ENCODE measurements around the gene UBE2J2.

DNA sequence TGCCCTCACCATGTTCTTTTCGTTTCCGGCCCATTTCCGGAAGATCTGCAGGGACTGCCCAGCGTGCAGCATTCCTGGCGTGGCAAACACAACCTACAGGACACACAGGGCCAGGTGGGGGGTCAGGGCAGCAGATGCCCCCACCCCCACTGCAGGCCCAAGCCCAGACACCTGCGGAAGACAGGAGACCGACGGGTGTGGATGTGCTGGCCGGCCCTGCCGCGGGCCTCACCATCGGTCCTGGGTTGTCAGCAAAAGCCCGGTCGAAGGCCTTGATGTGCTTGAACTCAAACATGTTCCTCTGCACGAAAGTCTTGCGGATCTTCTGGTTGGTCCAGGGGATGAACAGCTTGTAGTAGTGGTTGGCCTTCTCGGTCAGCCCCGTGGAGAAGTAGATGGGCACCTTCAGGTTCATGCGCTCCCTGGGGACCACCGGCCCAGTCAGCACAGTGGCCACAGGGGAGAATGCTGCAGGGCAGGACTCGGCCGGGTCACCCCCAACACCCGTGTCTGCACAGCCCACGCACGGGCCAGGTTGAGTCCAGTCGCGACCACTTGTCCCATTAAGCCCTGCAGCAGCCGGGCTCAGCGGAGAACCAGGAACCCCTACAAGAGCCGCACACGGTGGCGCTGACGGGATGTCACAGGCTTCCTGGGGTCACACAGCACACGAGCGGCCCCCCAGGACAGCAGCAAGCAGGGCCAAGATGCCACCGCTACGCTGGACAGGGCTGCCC, 40.0 kb upstream of the UBE2J2 start:
- TF ChIP-seq, protein P1, sequence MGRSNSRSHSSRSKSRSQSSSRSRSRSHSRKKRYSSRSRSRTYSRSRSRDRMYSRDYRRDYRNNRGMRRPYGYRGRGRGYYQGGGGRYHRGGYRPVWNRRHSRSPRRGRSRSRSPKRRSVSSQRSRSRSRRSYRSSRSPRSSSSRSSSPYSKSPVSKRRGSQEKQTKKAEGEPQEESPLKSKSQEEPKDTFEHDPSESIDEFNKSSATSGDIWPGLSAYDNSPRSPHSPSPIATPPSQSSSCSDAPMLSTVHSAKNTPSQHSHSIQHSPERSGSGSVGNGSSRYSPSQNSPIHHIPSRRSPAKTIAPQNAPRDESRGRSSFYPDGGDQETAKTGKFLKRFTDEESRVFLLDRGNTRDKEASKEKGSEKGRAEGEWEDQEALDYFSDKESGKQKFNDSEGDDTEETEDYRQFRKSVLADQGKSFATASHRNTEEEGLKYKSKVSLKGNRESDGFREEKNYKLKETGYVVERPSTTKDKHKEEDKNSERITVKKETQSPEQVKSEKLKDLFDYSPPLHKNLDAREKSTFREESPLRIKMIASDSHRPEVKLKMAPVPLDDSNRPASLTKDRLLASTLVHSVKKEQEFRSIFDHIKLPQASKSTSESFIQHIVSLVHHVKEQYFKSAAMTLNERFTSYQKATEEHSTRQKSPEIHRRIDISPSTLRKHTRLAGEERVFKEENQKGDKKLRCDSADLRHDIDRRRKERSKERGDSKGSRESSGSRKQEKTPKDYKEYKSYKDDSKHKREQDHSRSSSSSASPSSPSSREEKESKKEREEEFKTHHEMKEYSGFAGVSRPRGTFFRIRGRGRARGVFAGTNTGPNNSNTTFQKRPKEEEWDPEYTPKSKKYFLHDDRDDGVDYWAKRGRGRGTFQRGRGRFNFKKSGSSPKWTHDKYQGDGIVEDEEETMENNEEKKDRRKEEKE (IDR thresholded peaks at IDR 0.05): no peak
- TF ChIP-seq KDM1A (CRISPR knock-in tag; IDR thresholded peaks at IDR 0.05) (no peak), MAZ (IDR thresholded peaks at IDR 0.05; ENCODE audit: borderline replicate concordance, low read depth, low read length) (no peak), MAZ (CRISPR knock-in tag; IDR thresholded peaks at IDR 0.05; ENCODE audit: low read depth) (no peak), TARDBP (CRISPR knock-in tag; IDR thresholded peaks at IDR 0.05) (no peak), SIN3A (IDR thresholded peaks at IDR 0.05; ENCODE audit: borderline replicate concordance, low read depth, low read length) (no peak), ZNF253 (CRISPR knock-in tag; IDR thresholded peaks at IDR 0.05; ENCODE audit: borderline replicate concordance) (no peak), KDM6A (CRISPR knock-in tag; IDR thresholded peaks at IDR 0.05; ENCODE audit: low read depth) (no peak), POLR2AphosphoS5 (IDR thresholded peaks at IDR 0.05; ENCODE audit: low read depth, low read length) (no peak), POLR2A (IDR thresholded peaks at IDR 0.05; ENCODE audit: insufficient read depth in 1 of 2, low read depth in 2 of 2, low read length in 2 of 2) (no peak), CCAR2 (optimal IDR thresholded peaks at IDR 0.05; ENCODE audit: low read depth, low read length) (no peak)
- TF ChIP-seq, protein P2, sequence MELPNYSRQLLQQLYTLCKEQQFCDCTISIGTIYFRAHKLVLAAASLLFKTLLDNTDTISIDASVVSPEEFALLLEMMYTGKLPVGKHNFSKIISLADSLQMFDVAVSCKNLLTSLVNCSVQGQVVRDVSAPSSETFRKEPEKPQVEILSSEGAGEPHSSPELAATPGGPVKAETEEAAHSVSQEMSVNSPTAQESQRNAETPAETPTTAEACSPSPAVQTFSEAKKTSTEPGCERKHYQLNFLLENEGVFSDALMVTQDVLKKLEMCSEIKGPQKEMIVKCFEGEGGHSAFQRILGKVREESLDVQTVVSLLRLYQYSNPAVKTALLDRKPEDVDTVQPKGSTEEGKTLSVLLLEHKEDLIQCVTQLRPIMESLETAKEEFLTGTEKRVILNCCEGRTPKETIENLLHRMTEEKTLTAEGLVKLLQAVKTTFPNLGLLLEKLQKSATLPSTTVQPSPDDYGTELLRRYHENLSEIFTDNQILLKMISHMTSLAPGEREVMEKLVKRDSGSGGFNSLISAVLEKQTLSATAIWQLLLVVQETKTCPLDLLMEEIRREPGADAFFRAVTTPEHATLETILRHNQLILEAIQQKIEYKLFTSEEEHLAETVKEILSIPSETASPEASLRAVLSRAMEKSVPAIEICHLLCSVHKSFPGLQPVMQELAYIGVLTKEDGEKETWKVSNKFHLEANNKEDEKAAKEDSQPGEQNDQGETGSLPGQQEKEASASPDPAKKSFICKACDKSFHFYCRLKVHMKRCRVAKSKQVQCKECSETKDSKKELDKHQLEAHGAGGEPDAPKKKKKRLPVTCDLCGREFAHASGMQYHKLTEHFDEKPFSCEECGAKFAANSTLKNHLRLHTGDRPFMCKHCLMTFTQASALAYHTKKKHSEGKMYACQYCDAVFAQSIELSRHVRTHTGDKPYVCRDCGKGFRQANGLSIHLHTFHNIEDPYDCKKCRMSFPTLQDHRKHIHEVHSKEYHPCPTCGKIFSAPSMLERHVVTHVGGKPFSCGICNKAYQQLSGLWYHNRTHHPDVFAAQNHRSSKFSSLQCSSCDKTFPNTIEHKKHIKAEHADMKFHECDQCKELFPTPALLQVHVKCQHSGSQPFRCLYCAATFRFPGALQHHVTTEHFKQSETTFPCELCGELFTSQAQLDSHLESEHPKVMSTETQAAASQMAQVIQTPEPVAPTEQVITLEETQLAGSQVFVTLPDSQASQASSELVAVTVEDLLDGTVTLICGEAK (IDR thresholded peaks at IDR 0.05): no peak
- TF ChIP-seq, protein P2 (CRISPR knock-in tag; IDR thresholded peaks at IDR 0.05): no peak
- TF ChIP-seq, protein P3, sequence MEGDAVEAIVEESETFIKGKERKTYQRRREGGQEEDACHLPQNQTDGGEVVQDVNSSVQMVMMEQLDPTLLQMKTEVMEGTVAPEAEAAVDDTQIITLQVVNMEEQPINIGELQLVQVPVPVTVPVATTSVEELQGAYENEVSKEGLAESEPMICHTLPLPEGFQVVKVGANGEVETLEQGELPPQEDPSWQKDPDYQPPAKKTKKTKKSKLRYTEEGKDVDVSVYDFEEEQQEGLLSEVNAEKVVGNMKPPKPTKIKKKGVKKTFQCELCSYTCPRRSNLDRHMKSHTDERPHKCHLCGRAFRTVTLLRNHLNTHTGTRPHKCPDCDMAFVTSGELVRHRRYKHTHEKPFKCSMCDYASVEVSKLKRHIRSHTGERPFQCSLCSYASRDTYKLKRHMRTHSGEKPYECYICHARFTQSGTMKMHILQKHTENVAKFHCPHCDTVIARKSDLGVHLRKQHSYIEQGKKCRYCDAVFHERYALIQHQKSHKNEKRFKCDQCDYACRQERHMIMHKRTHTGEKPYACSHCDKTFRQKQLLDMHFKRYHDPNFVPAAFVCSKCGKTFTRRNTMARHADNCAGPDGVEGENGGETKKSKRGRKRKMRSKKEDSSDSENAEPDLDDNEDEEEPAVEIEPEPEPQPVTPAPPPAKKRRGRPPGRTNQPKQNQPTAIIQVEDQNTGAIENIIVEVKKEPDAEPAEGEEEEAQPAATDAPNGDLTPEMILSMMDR (CRISPR knock-in tag; IDR thresholded peaks at IDR 0.05): no peak
- TF ChIP-seq, protein P4, sequence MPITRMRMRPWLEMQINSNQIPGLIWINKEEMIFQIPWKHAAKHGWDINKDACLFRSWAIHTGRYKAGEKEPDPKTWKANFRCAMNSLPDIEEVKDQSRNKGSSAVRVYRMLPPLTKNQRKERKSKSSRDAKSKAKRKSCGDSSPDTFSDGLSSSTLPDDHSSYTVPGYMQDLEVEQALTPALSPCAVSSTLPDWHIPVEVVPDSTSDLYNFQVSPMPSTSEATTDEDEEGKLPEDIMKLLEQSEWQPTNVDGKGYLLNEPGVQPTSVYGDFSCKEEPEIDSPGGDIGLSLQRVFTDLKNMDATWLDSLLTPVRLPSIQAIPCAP (CRISPR knock-in tag; IDR thresholded peaks at IDR 0.05; ENCODE audit: low read depth): no peak

Measured in HepG2 (cell line).